ENCODE measurements around the gene CSK.

The CSK gene

GRCh38 chr15:74787251-74788041 lies 5.6 kb downstream of the CSK start:
- peak; percentile 85 for DNase-seq (ENCODE audit: low read depth)

GRCh38 chr15:74788042-74788682 lies 6.3 kb downstream of the CSK start:
- DNase-seq (ENCODE audit: low read depth): no peak

- DNase-seq (ENCODE audit: low read depth): no peak
These were observed 6.8 kb downstream of the CSK start for GRCh38 chr15:74788683-74789151.

GRCh38 chr15:74789171-74789631 lies 7.3 kb downstream of the CSK start:
- DNase-seq (ENCODE audit: low read depth): no peak

GRCh38 chr15:74789741-74790079 lies 7.8 kb downstream of the CSK start:
- DNase-seq (ENCODE audit: low read depth): no peak

- DNase-seq (ENCODE audit: low read depth): peak; percentile 82
These were observed 8.4 kb downstream of the CSK start for GRCh38 chr15:74790080-74790916.

GRCh38 chr15:74791007-74791406 lies 9.1 kb downstream of the CSK start:
- no peak for DNase-seq (ENCODE audit: low read depth)

- no peak for DNase-seq (ENCODE audit: low read depth)
These were observed 9.8 kb downstream of the CSK start for GRCh38 chr15:74791667-74792066.

- no peak for DNase-seq (ENCODE audit: low read depth)
These were observed 10.5 kb downstream of the CSK start for GRCh38 chr15:74792227-74793016.

- no peak for DNase-seq (ENCODE audit: low read depth)
These were observed 11.5 kb downstream of the CSK start for GRCh38 chr15:74793135-74794028.

GRCh38 chr15:74794248-74794969 lies 12.5 kb downstream of the CSK start:
- DNase-seq (ENCODE audit: low read depth): no peak

- no peak for DNase-seq (ENCODE audit: low read depth)
These were observed 13.1 kb downstream of the CSK start for GRCh38 chr15:74794970-74795349.

GRCh38 chr15:74795966-74796625 lies 14.2 kb downstream of the CSK start:
- no peak for DNase-seq (ENCODE audit: low read depth)

GRCh38 chr15:74798388-74799254 lies 16.7 kb downstream of the CSK start:
- DNase-seq (ENCODE audit: low read depth): no peak

GRCh38 chr15:74799255-74799855 lies 17.5 kb downstream of the CSK start:
- no peak for DNase-seq (ENCODE audit: low read depth)

- DNase-seq (ENCODE audit: low read depth): peak; percentile 50
These were observed 18.1 kb downstream of the CSK start for GRCh38 chr15:74799856-74800558.

GRCh38 chr15:74800559-74801094 lies 18.7 kb downstream of the CSK start:
- DNase-seq (ENCODE audit: low read depth): no peak
